ENCODE measurements around the gene SLC37A1.

Gene SLC37A1

GRCh38 chr21:42547906-42548365 lies 34.3 kb downstream of the SLC37A1 start:
- H3K9me3 ChIP-seq (ENCODE audit: insufficient read depth, low read length, severe bottlenecking), result no peaks in the 10 kb centered on the region
- no peaks in the 10 kb centered on the region; the same call in 1 of the 2 replicates for H3K36me3 ChIP-seq (ENCODE audit: insufficient read depth, low read length)
- no peak for TF ChIP-seq CTCF (IDR thresholded peaks at IDR 0.05; ENCODE audit: borderline replicate concordance, extremely low read depth, low read length, poor library complexity, severe bottlenecking)
- no peak for TF ChIP-seq EZH2 (IDR thresholded peaks at IDR 0.05; ENCODE audit: borderline replicate concordance, low read depth, low read length, severe bottlenecking)
- H3K4me1 ChIP-seq (ENCODE audit: insufficient read depth, low read length), result no peaks in the 10 kb centered on the region
- no peak overlapping the region for H3K27ac ChIP-seq (ENCODE audit: low read length)
- ATAC-seq (ENCODE audit: insufficient read depth, low read depth) (no peak), DNase-seq (no peak)
- H2AFZ ChIP-seq (ENCODE audit: low read depth, low read length), result no peak overlapping the region
- no peaks in the 10 kb centered on the region for H3K27me3 ChIP-seq (ENCODE audit: insufficient read depth, low read length, poor library complexity)
- H3K79me2 ChIP-seq (ENCODE audit: insufficient read depth, low read length), result no peaks in the 10 kb centered on the region
- no peak overlapping the region for H3K4me2 ChIP-seq (ENCODE audit: insufficient read depth, low read length)
- H3K9ac ChIP-seq (ENCODE audit: low read depth, low read length), result no peak overlapping the region
- 0 out of 2 replicates have a peak, but pooled peaks cover 5% of the 10 kb centered on the region for H4K20me1 ChIP-seq (ENCODE audit: insufficient read depth, low read length)
- H3K4me3 ChIP-seq (ENCODE audit: low read depth in 1 of 2, low read length in 2 of 2), result no peak overlapping the region

DNA sequence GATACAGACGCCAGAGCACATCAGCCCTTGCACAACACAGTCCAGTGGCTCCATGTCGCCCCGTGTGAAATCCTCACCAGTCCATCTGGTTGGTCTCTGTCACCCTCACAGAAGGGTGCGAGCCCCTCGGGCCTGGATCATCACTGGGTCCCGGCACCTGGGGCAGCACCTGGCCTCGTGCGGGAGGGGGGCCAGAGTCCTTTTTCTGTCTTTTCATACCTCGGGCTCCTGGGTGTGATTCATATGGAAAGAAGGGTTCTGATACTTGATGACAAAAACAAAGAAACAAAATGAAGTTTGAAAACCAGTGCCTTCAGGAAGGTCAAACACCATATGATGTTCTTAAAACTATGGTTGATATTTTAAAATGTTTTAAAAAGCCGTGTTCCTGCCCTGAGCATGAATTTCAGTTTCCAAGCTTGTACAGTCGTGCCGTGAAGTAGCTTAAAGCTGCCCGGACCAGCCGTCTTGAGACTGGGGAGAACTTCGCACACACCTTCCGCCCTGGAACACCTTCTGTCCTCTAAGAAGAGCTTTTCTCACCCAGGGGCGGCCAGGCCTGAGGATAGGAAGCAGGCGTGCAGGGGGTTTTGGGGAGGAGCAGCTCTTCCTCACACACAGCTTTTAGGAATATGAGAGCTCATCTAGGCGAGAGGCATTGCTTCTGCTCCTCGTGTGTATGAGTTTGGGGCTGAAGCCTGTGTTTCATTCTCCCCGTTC lies 35.2 kb downstream of the SLC37A1 start:
- DNase-seq, result no peak
- Histone ChIP-seq H4K20me1 (ENCODE audit: insufficient read depth, low read length) (no peaks in the 10 kb centered on the region), H3K36me3 (ENCODE audit: insufficient read depth, low read length) (no peaks in the 10 kb centered on the region; the same call in 1 of the 2 replicates), H3K27ac (ENCODE audit: low read length) (no peak overlapping the region), H3K27me3 (ENCODE audit: insufficient read depth, low read length, poor library complexity) (no peaks in the 10 kb centered on the region), H2AFZ (ENCODE audit: low read depth, low read length) (no peak overlapping the region), H3K4me3 (ENCODE audit: low read depth in 1 of 2, low read length in 2 of 2) (no peak overlapping the region), H3K9me3 (ENCODE audit: insufficient read depth, low read length, severe bottlenecking) (no peaks in the 10 kb centered on the region), H3K4me2 (ENCODE audit: insufficient read depth, low read length) (no peak overlapping the region), H3K4me1 (ENCODE audit: insufficient read depth, low read length) (no peaks in the 10 kb centered on the region), H3K79me2 (ENCODE audit: insufficient read depth, low read length) (no peaks in the 10 kb centered on the region), H3K9ac (ENCODE audit: low read depth, low read length) (no peak overlapping the region)
- ATAC-seq (ENCODE audit: insufficient read depth, low read depth), result no peak
- TF ChIP-seq EZH2 (IDR thresholded peaks at IDR 0.05; ENCODE audit: borderline replicate concordance, low read depth, low read length, severe bottlenecking), result no peak
- no peak for TF ChIP-seq CTCF (IDR thresholded peaks at IDR 0.05; ENCODE audit: borderline replicate concordance, extremely low read depth, low read length, poor library complexity, severe bottlenecking)

- H3K4me1 ChIP-seq (ENCODE audit: insufficient read depth, low read length), result no peaks in the 10 kb centered on the region
- peaks cover 3% of the 10 kb centered on the region; the same call in 1 of the 2 replicates for H3K36me3 ChIP-seq (ENCODE audit: insufficient read depth, low read length)
- DNase-seq (no peak), ATAC-seq (ENCODE audit: insufficient read depth, low read depth) (no peak)
- no peaks in the 10 kb centered on the region for H3K79me2 ChIP-seq (ENCODE audit: insufficient read depth, low read length)
- TF ChIP-seq CTCF (IDR thresholded peaks at IDR 0.05; ENCODE audit: borderline replicate concordance, extremely low read depth, low read length, poor library complexity, severe bottlenecking), result no peak
- TF ChIP-seq EZH2 (IDR thresholded peaks at IDR 0.05; ENCODE audit: borderline replicate concordance, low read depth, low read length, severe bottlenecking), result no peak
- no peak overlapping the region for H3K4me3 ChIP-seq (ENCODE audit: low read depth in 1 of 2, low read length in 2 of 2)
- H3K27ac ChIP-seq (ENCODE audit: low read length), result no peak overlapping the region
- no peak overlapping the region for H3K4me2 ChIP-seq (ENCODE audit: insufficient read depth, low read length)
- no peak overlapping the region for H3K9ac ChIP-seq (ENCODE audit: low read depth, low read length)
- H3K9me3 ChIP-seq (ENCODE audit: insufficient read depth, low read length, severe bottlenecking), result no peaks in the 10 kb centered on the region
- no peak overlapping the region for H2AFZ ChIP-seq (ENCODE audit: low read depth, low read length)
- no peaks in the 10 kb centered on the region for H4K20me1 ChIP-seq (ENCODE audit: insufficient read depth, low read length)
- no peaks in the 10 kb centered on the region for H3K27me3 ChIP-seq (ENCODE audit: insufficient read depth, low read length, poor library complexity)
Measured at GRCh38 chr21:42550817-42551216, 37.2 kb downstream of the SLC37A1 start.
